NCI-H345 (cell line): ENCODE results near the gene NAPEPLD.
"Not testable (repeated sequence)": the region's sequence is repeated elsewhere in the genome, so short reads cannot be mapped to it uniquely, and the experiment has no call there.

ENCODE experiments used
- DNase-seq: peaks from one replicate; lab custom pipeline; 2025; lab: John Stamatoyannopoulos, UW

Gene NAPEPLD

GRCh38 chr7:103148994-103149807 lies at the start of gene NAPEPLD:
Gene NAPEPLD (minus strand): TSS chr7:103149099. CDS start chr7:103128776, 20,323 bp downstream.
- DNase-seq, result peak; percentile 90

GRCh38 chr7:103198079-103198478 lies 49.2 kb upstream of the NAPEPLD start:
- DNase-seq, result not testable (repeated sequence)

GRCh38 chr7:103195364-103195763 lies 46.5 kb upstream of the NAPEPLD start:
- DNase-seq, result not testable (repeated sequence)

GRCh38 chr7:103172415-103173146 lies 23.7 kb upstream of the NAPEPLD start:
- not testable (repeated sequence) for DNase-seq

GRCh38 chr7:103171695-103172414 lies 23.0 kb upstream of the NAPEPLD start:
- not testable (repeated sequence) for DNase-seq

- not testable (repeated sequence) for DNase-seq
Measured at GRCh38 chr7:103166921-103167544, 18.1 kb upstream of the NAPEPLD start.

GRCh38 chr7:103163087-103163825 lies 14.4 kb upstream of the NAPEPLD start:
- not testable (repeated sequence) for DNase-seq

GRCh38 chr7:103162641-103163040 lies 13.7 kb upstream of the NAPEPLD start:
- not testable (repeated sequence) for DNase-seq

- DNase-seq, result not testable (repeated sequence)
Measured at GRCh38 chr7:103161998-103162616, 13.2 kb upstream of the NAPEPLD start.

GRCh38 chr7:103159072-103159471 lies 10.2 kb upstream of the NAPEPLD start:
- DNase-seq, result not testable (repeated sequence)

- DNase-seq, result not testable (repeated sequence)
Measured at GRCh38 chr7:103155331-103156024, 6.6 kb upstream of the NAPEPLD start.

- DNase-seq, result no peak
Measured at GRCh38 chr7:103154042-103154441, 5.1 kb upstream of the NAPEPLD start.

GRCh38 chr7:103152744-103153617 lies 4.1 kb upstream of the NAPEPLD start:
- DNase-seq, result not testable (repeated sequence)

GRCh38 chr7:103151993-103152676 lies 3.2 kb upstream of the NAPEPLD start:
- not testable (repeated sequence) for DNase-seq

- no peak for DNase-seq
Measured at GRCh38 chr7:103150192-103150591, 1.3 kb upstream of the NAPEPLD start.

GRCh38 chr7:103149808-103150180 lies 895 bp upstream of the NAPEPLD start:
- DNase-seq, result no peak

GRCh38 chr7:103148131-103148993 lies 537 bp downstream of the NAPEPLD start:
- DNase-seq, result peak; percentile 4
